Measurements from ENCODE around the gene IL26. TPM values are rescaled to one million over a fixed set of nuclear protein-coding genes. Genes with fewer than 3 reads are reported as not detected.

Gene IL26
- total RNA-seq, 1 donor from 2014 or later = not detected

DNA sequence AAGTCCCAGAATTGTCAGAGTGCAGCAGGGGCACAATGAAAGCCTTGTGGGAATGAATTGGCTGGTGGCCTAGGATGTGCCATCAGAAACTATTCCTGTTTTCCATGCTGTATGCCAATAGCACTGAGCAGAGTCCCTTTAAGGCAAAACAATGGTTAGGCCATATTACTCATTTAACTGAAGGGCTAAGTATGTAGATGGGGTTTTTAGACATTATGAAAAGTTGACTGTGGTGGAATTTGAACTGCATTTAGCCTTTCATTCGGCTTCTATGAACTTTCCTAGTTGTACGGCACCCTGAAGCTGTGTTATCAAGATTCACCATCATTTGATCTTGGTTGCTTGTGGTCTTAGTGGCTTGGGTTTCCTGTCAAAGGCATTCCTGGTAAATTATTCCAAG is 24.8 kb downstream of the IL26 start:
- Histone ChIP-seq H4K20me1 (ENCODE audit: insufficient read depth, low read length) (no peaks in the 10 kb centered on the region), H3K79me2 (ENCODE audit: insufficient read depth, low read length) (no peaks in the 10 kb centered on the region), H3K27me3 (ENCODE audit: insufficient read depth, low read length) (peaks cover 50% of the 10 kb centered on the region), H3K9ac (ENCODE audit: low read length) (no peak overlapping the region), H3K27ac (ENCODE audit: low read depth, low read length) (no peak overlapping the region), H3K36me3 (ENCODE audit: insufficient read depth, low read length) (no peaks in the 10 kb centered on the region), H3K4me2 (ENCODE audit: low read length) (peak overlapping the region; percentile 13), H2AFZ (ENCODE audit: low read depth, low read length) (no peak overlapping the region), H3K9me3 (ENCODE audit: insufficient read depth, low read depth, low read length) (no peaks in the 10 kb centered on the region), H3K4me3 (ENCODE audit: insufficient read depth, low read depth, low read length) (no peak overlapping the region), H3K4me1 (ENCODE audit: insufficient read depth, low read length) (peaks cover 8% of the 10 kb centered on the region)
- H3K4me3 Mint-ChIP-seq (ENCODE audit: unreplicated experiment) = no peak overlapping the region
- no peaks in the 10 kb centered on the region for H3K36me3 Mint-ChIP-seq (ENCODE audit: low read depth, unreplicated experiment)
- H3K4me1 Mint-ChIP-seq (ENCODE audit: low read depth, unreplicated experiment) = peaks cover 11% of the 10 kb centered on the region
- FAIRE-seq = no peak
- H3K9me3 Mint-ChIP-seq (ENCODE audit: unreplicated experiment) = peaks cover 2% of the 10 kb centered on the region
- H3K27ac Mint-ChIP-seq (ENCODE audit: unreplicated experiment) = no peak overlapping the region
- TF ChIP-seq EZH2 (IDR thresholded peaks at IDR 0.05; ENCODE audit: insufficient read depth, low read length) = no peak
- TF ChIP-seq, protein P1, sequence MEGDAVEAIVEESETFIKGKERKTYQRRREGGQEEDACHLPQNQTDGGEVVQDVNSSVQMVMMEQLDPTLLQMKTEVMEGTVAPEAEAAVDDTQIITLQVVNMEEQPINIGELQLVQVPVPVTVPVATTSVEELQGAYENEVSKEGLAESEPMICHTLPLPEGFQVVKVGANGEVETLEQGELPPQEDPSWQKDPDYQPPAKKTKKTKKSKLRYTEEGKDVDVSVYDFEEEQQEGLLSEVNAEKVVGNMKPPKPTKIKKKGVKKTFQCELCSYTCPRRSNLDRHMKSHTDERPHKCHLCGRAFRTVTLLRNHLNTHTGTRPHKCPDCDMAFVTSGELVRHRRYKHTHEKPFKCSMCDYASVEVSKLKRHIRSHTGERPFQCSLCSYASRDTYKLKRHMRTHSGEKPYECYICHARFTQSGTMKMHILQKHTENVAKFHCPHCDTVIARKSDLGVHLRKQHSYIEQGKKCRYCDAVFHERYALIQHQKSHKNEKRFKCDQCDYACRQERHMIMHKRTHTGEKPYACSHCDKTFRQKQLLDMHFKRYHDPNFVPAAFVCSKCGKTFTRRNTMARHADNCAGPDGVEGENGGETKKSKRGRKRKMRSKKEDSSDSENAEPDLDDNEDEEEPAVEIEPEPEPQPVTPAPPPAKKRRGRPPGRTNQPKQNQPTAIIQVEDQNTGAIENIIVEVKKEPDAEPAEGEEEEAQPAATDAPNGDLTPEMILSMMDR (IDR thresholded peaks at IDR 0.05; ENCODE audit: insufficient read depth, low read depth, low read length) = no peak
- peaks cover 23% of the 10 kb centered on the region for H3K27me3 Mint-ChIP-seq (ENCODE audit: low read depth, unreplicated experiment)
- DNase-seq (ENCODE audit: low read depth) = peak; percentile 82

DNA sequence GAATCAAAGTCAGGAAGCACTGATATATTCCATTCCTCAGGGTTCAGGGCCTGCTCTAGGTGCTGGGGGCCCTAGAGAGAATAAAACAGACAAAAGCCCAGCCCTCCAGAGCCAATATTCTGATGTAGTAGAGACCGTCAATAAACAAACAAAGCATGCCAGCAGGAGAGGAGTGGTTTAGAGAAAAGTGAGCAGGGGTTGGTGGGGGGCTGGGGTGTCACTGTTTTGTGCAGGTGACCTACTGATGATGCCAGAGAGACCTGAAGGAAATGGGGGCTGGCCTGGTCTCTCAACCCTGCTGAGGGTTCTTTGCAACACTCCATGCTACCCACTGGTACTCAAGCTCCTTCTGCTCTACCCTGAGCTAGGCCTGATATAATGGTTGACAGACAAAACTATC is 26.5 kb downstream of the IL26 start:
- peaks cover 8% of the 10 kb centered on the region for H3K4me1 ChIP-seq (ENCODE audit: insufficient read depth, low read length)
- no peak overlapping the region for H3K4me3 Mint-ChIP-seq (ENCODE audit: unreplicated experiment)
- no peak overlapping the region for H3K27ac ChIP-seq (ENCODE audit: low read depth, low read length)
- H3K4me2 ChIP-seq (ENCODE audit: low read length) = no peak overlapping the region
- H3K36me3 ChIP-seq (ENCODE audit: insufficient read depth, low read length) = no peaks in the 10 kb centered on the region
- H3K4me3 ChIP-seq (ENCODE audit: insufficient read depth, low read depth, low read length) = no peak overlapping the region
- peaks cover 18% of the 10 kb centered on the region for H3K27me3 Mint-ChIP-seq (ENCODE audit: low read depth, unreplicated experiment)
- TF ChIP-seq, protein P1 (IDR thresholded peaks at IDR 0.05; ENCODE audit: insufficient read depth, low read depth, low read length) = no peak
- no peak for TF ChIP-seq EZH2 (IDR thresholded peaks at IDR 0.05; ENCODE audit: insufficient read depth, low read length)
- DNase-seq (ENCODE audit: low read depth) (no peak), FAIRE-seq (no peak)
- no peaks in the 10 kb centered on the region for H3K9me3 ChIP-seq (ENCODE audit: insufficient read depth, low read depth, low read length)
- peaks cover 11% of the 10 kb centered on the region for H3K4me1 Mint-ChIP-seq (ENCODE audit: low read depth, unreplicated experiment)
- H3K27me3 ChIP-seq (ENCODE audit: insufficient read depth, low read length) = peaks cover 48% of the 10 kb centered on the region
- H2AFZ ChIP-seq (ENCODE audit: low read depth, low read length) = no peak overlapping the region
- peaks cover 2% of the 10 kb centered on the region for H3K9me3 Mint-ChIP-seq (ENCODE audit: unreplicated experiment)
- no peaks in the 10 kb centered on the region for H3K36me3 Mint-ChIP-seq (ENCODE audit: low read depth, unreplicated experiment)
- H3K27ac Mint-ChIP-seq (ENCODE audit: unreplicated experiment) = no peak overlapping the region
- no peak overlapping the region for H3K9ac ChIP-seq (ENCODE audit: low read length)
- H3K79me2 ChIP-seq (ENCODE audit: insufficient read depth, low read length) = no peaks in the 10 kb centered on the region
- H4K20me1 ChIP-seq (ENCODE audit: insufficient read depth, low read length) = no peaks in the 10 kb centered on the region

DNA sequence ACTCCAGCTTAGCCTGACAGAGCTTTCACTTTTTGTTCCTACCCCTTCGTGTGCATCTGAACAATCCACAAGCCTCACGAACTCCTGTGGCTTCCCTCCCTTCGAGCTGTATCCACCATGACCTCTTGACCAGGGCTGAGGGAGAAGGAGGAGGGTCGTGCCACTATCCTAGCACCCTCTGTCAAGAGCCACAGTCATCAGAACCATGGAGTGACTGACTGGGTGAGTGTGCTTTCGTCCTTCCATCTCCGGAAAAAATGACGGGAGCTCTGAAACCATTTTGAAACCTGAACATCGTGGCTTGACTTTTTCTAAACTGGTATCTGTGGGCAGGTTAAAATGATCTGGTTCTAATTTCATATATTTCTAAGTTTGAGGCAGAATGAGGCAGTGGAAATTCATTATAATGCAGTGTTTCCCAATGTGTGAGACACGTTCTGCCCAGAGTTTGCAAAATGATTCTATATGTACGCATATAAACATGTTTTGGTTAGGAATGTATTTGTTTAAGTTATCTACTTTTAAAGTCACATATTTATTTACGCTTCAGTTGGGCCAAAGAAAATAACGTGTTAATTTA is 27.0 kb downstream of the IL26 start:
- Histone ChIP-seq H3K79me2 (ENCODE audit: insufficient read depth, low read length) (no peaks in the 10 kb centered on the region), H3K36me3 (ENCODE audit: insufficient read depth, low read length) (no peaks in the 10 kb centered on the region), H3K4me3 (ENCODE audit: insufficient read depth, low read depth, low read length) (no peak overlapping the region), H4K20me1 (ENCODE audit: insufficient read depth, low read length) (no peaks in the 10 kb centered on the region), H3K9me3 (ENCODE audit: insufficient read depth, low read depth, low read length) (no peaks in the 10 kb centered on the region), H3K27ac (ENCODE audit: low read depth, low read length) (no peak overlapping the region), H3K27me3 (ENCODE audit: insufficient read depth, low read length) (peaks cover 53% of the 10 kb centered on the region), H3K9ac (ENCODE audit: low read length) (no peak overlapping the region), H2AFZ (ENCODE audit: low read depth, low read length) (no peak overlapping the region), H3K4me1 (ENCODE audit: insufficient read depth, low read length) (peaks cover 8% of the 10 kb centered on the region), H3K4me2 (ENCODE audit: low read length) (no peak overlapping the region)
- TF ChIP-seq, protein P1 (IDR thresholded peaks at IDR 0.05; ENCODE audit: insufficient read depth, low read depth, low read length) = no peak
- no peak for TF ChIP-seq EZH2 (IDR thresholded peaks at IDR 0.05; ENCODE audit: insufficient read depth, low read length)
- DNase-seq (ENCODE audit: low read depth) (no peak), FAIRE-seq (no peak)
- Mint-ChIP-seq H3K9me3 (ENCODE audit: unreplicated experiment) (peaks cover 2% of the 10 kb centered on the region), H3K27me3 (ENCODE audit: low read depth, unreplicated experiment) (peaks cover 20% of the 10 kb centered on the region), H3K27ac (ENCODE audit: unreplicated experiment) (no peak overlapping the region), H3K4me1 (ENCODE audit: low read depth, unreplicated experiment) (peaks cover 11% of the 10 kb centered on the region), H3K36me3 (ENCODE audit: low read depth, unreplicated experiment) (no peaks in the 10 kb centered on the region), H3K4me3 (ENCODE audit: unreplicated experiment) (no peak overlapping the region)
